CD4-positive, alpha-beta T cell (primary cell): Measurements from ENCODE around the gene KCNJ2. TPM values are rescaled to one million over a fixed set of nuclear protein-coding genes. Genes with fewer than 3 reads are reported as not detected.

Experiments
- ATAC-seq: fragments of 200-7000 bp; cut with Tn5 transposase; one replicate; pipeline ENCODE4 v1.10.0; 2022; ENCODE audit warnings: mild to moderate bottlenecking; ENCODE audit not compliant: poor library complexity
- CTCF ChIA-PET: fragments of 350-600 bp; sonication (Branson Sonifier 250); formaldehyde crosslinking; loops from one replicate; lab custom pipeline; 2021; ENCODE audit warnings: antibody characterized with exemption, inconsistent platforms; lab: Charles Lee
- POLR2A ChIA-PET: fragments of 350-600 bp; sonication (Branson Sonifier 250); formaldehyde crosslinking; loops from one replicate; lab custom pipeline; 2021; ENCODE audit warnings: antibody characterized with exemption, inconsistent platforms; lab: Charles Lee
- DNase-seq, 14 experiments: peaks; one replicate each; pipeline ENCODE4 v3.0.0-alpha.2; 2013 to 2020; ENCODE audit warnings: mixed read lengths in 2 of 14
- H3K27ac ChIP-seq, 2 donors: one replicate each; pipeline versions ENCODE4 v1.5.1 to v1.7.0; 2013; ENCODE audit warnings: low read length in 2 of 2, low read depth in 1 of 2, mild to moderate bottlenecking in 1 of 2
- H3K27me3 ChIP-seq, 2 experiments: 1 replicate in 1 of 2; 2 replicates in 1 of 2; pipeline versions ENCODE4 v1.6.1 to v1.7.0; 2013; ENCODE audit warnings: low read length in 2 of 2, control low read depth in 1 of 2, mild to moderate bottlenecking in 1 of 2, moderate library complexity in 1 of 2; ENCODE audit not compliant: insufficient read depth in 2 of 2, control insufficient read depth in 1 of 2
- H3K36me3 ChIP-seq: one replicate; pipeline ENCODE4 v1.6.1; 2013; ENCODE audit warnings: low read length, control low read depth; ENCODE audit not compliant: insufficient read depth
- H3K4me1 ChIP-seq: one replicate; pipeline ENCODE4 v1.6.1; 2013; ENCODE audit warnings: low read length, control low read depth; ENCODE audit not compliant: insufficient read depth
- H3K4me3 ChIP-seq: one replicate; pipeline ENCODE4 v1.5.1; 2013; ENCODE audit warnings: mild to moderate bottlenecking, low read length, moderate library complexity
- H3K9me3 ChIP-seq, 2 experiments: 1 replicate in 1 of 2; 2 replicates in 1 of 2; pipeline versions ENCODE4 v1.6.1 to v1.7.0; 2013; ENCODE audit warnings: low read length in 2 of 2, mild to moderate bottlenecking in 2 of 2, control low read depth in 1 of 2, moderate library complexity in 1 of 2; ENCODE audit not compliant: control insufficient read depth in 1 of 2, insufficient read depth in 1 of 2
- H3K27ac Mint-ChIP-seq: one replicate; pipeline ENCODE4 v1.8.0; 2020; ENCODE audit warnings: mixed read lengths
- H3K27me3 Mint-ChIP-seq: one replicate; pipeline ENCODE4 v1.8.0; 2021; ENCODE audit warnings: mixed read lengths
- H3K36me3 Mint-ChIP-seq: one replicate; pipeline ENCODE4 v1.8.0; 2021; ENCODE audit warnings: low read depth, mixed read lengths
- H3K4me1 Mint-ChIP-seq: one replicate; pipeline ENCODE4 v1.8.0; 2021; ENCODE audit warnings: low read depth, mixed read lengths
- H3K4me3 Mint-ChIP-seq: one replicate; pipeline ENCODE4 v1.8.0; 2020; ENCODE audit warnings: mild to moderate bottlenecking, mixed read lengths
- H3K9me3 Mint-ChIP-seq: one replicate; pipeline ENCODE4 v1.8.0; 2020; ENCODE audit warnings: mixed read lengths
- CTCF ChIP-seq: fragments of 200-600 bp; IDR thresholded peaks from one replicate; pipeline ENCODE4 v1.8.0; 2022; ENCODE audit warnings: antibody characterized with exemption, mild to moderate bottlenecking
- intact Hi-C, 2 experiments: fragments of 100-400 bp; cut with DNase I in 1 of 2; cut with micrococcal nuclease in 1 of 2; formaldehyde crosslinking; loops; one replicate each; pipeline versions ENCODE4 v1.15.1 to v1.9.0; 2023 to 2025; cut with DNase I, micrococcal nuclease
- total RNA-seq, 174 experiments: library from RNA in 2 of 174; stranded (reverse) in 2 of 174; gene quantifications; one replicate each; pipeline ENCODE4 v1.2.3 and lab custom pipeline; 2021 to 2026

Gene KCNJ2
- total RNA-seq, 2 experiments from 2014 or later: not detected

GRCh38 chr17:70169709-70170597, 621 bp downstream of the KCNJ2 start:
- Histone ChIP-seq H3K9me3 (peaks cover 0 to 7% of the 10 kb centered on the region in 2 experiments), H3K27ac (no peak overlapping the region), H3K4me1 (peaks cover 13% of the 10 kb centered on the region), H3K4me3 (peak overlapping the region; percentile 42), H3K27me3 (peaks cover 22 to 40% of the 10 kb centered on the region in 2 experiments), H3K36me3 (no peaks in the 10 kb centered on the region)
- Mint-ChIP-seq H3K4me3 (peak overlapping the region; percentile 71), H3K36me3 (no peaks in the 10 kb centered on the region), H3K27me3 (peaks cover 75% of the 10 kb centered on the region), H3K27ac (no peak overlapping the region), H3K4me1 (peaks cover 22% of the 10 kb centered on the region), H3K9me3 (no peaks in the 10 kb centered on the region)
- ATAC-seq (no peak), DNase-seq (no peak)
- ChIA-PET POLR2A (no interaction called here), CTCF (no interaction called here)
- no peak for TF ChIP-seq CTCF
- intact Hi-C loops: loop anchor here in 1 of 2 experiments (10.0 kb wide), 1 partner anchor 65 kb away; no protein-coding TSS in a partner anchor

GRCh38 chr17:70171159-70171558, 1.8 kb downstream of the KCNJ2 start:
- Histone ChIP-seq H3K27me3 (peaks cover 22 to 40% of the 10 kb centered on the region in 2 experiments), H3K4me3 (no peak overlapping the region), H3K27ac (no peak overlapping the region), H3K36me3 (no peaks in the 10 kb centered on the region), H3K4me1 (peaks cover 13% of the 10 kb centered on the region), H3K9me3 (peaks cover 0 to 7% of the 10 kb centered on the region in 2 experiments)
- DNase-seq: no peak
- no peak overlapping the region for H3K27ac Mint-ChIP-seq
- no peak overlapping the region for H3K4me3 Mint-ChIP-seq
- ATAC-seq: no peak
- H3K4me1 Mint-ChIP-seq: peaks cover 22% of the 10 kb centered on the region
- intact Hi-C loops: no loop called here
- H3K36me3 Mint-ChIP-seq: no peaks in the 10 kb centered on the region
- no peak for TF ChIP-seq CTCF
- ChIA-PET CTCF (no interaction called here), POLR2A (no interaction called here)
- H3K27me3 Mint-ChIP-seq: peaks cover 69% of the 10 kb centered on the region
- no peaks in the 10 kb centered on the region for H3K9me3 Mint-ChIP-seq

GRCh38 chr17:70172449-70172848, 3.1 kb downstream of the KCNJ2 start:
- CTCF ChIA-PET: no interaction called here
- Histone ChIP-seq H3K27me3 (peaks cover 22 to 40% of the 10 kb centered on the region in 2 experiments), H3K4me3 (no peak overlapping the region), H3K4me1 (peaks cover 13% of the 10 kb centered on the region), H3K27ac (no peak overlapping the region), H3K36me3 (no peaks in the 10 kb centered on the region), H3K9me3 (peaks cover 0 to 7% of the 10 kb centered on the region in 2 experiments)
- TF ChIP-seq CTCF: no peak
- Mint-ChIP-seq H3K27ac (no peak overlapping the region), H3K4me3 (no peak overlapping the region), H3K4me1 (peaks cover 22% of the 10 kb centered on the region), H3K36me3 (no peaks in the 10 kb centered on the region), H3K27me3 (peaks cover 58% of the 10 kb centered on the region), H3K9me3 (no peaks in the 10 kb centered on the region)
- POLR2A ChIA-PET: no interaction called here
- intact Hi-C loops: no loop called here
- no peak for DNase-seq
- no peak for ATAC-seq
